Measurements from ENCODE around the gene ACAP1.
"Not testable (repeated sequence)": the region's sequence is repeated elsewhere in the genome, so short reads cannot be mapped to it uniquely, and the experiment has no call there.

ACAP1 gene

DNA sequence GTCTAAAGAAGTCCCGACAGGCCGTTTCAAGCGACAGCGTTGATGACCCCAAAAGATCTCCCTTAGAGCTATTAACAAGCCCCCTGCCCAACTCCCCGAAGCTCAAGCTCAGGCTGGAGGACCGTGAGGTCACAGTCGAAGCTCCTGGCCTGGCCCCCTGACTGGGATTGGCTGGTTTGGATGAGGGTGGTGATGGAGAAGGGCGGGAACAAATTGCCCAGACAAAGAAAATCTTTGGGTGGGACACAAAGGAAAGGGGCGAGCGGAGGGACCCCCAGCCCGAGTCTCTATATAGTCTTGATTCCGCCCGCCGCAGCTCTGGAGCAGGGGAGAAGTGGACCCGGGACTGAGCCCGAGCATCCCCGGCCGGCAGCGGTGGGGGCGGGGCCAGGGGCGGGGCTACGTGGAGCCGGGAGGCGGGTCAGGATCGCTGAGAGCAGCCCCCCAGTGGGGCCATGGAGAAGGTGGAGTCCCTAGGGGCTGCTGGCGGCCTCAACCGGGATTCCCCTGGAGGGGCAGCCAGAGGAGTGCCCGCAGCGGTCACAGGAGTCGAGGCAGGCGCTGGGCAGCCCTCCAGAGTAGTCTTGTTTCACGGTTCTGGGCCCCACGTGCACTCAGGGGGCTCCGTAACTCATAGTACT is 6.2 kb upstream of the ACAP1 start:
- H3K27me3 Mint-ChIP-seq (ENCODE audit: low read depth, poor library complexity), result peaks cover 4% of the 10 kb centered on the region
- peaks cover 47% of the 10 kb centered on the region for H3K4me1 Mint-ChIP-seq
- H3K27ac Mint-ChIP-seq, result peak overlapping the region; percentile 97
- no peaks in the 10 kb centered on the region for H3K9me3 Mint-ChIP-seq
- TF ChIP-seq, protein P1, sequence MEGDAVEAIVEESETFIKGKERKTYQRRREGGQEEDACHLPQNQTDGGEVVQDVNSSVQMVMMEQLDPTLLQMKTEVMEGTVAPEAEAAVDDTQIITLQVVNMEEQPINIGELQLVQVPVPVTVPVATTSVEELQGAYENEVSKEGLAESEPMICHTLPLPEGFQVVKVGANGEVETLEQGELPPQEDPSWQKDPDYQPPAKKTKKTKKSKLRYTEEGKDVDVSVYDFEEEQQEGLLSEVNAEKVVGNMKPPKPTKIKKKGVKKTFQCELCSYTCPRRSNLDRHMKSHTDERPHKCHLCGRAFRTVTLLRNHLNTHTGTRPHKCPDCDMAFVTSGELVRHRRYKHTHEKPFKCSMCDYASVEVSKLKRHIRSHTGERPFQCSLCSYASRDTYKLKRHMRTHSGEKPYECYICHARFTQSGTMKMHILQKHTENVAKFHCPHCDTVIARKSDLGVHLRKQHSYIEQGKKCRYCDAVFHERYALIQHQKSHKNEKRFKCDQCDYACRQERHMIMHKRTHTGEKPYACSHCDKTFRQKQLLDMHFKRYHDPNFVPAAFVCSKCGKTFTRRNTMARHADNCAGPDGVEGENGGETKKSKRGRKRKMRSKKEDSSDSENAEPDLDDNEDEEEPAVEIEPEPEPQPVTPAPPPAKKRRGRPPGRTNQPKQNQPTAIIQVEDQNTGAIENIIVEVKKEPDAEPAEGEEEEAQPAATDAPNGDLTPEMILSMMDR (IDR thresholded peaks at IDR 0.05), result no peak
- H3K4me3 Mint-ChIP-seq, result peak overlapping the region; percentile 99
- H3K36me3 Mint-ChIP-seq (ENCODE audit: low read depth), result no peaks in the 10 kb centered on the region
- DNase-seq, result peak; percentile 87

- Mint-ChIP-seq H3K27ac (peak overlapping the region; percentile 71), H3K36me3 (ENCODE audit: low read depth) (no peaks in the 10 kb centered on the region), H3K27me3 (ENCODE audit: low read depth, poor library complexity) (peaks cover 4% of the 10 kb centered on the region), H3K4me1 (peaks cover 52% of the 10 kb centered on the region), H3K4me3 (peak overlapping the region; percentile 99), H3K9me3 (no peaks in the 10 kb centered on the region)
- TF ChIP-seq, protein P1 (IDR thresholded peaks at IDR 0.05), result no peak
- DNase-seq, result no peak
These were observed 5.7 kb upstream of the ACAP1 start for GRCh38 chr17:7330638-7331015.

GRCh38 chr17:7332111-7332510 is 4.2 kb upstream of the ACAP1 start:
- Mint-ChIP-seq H3K4me3 (peak overlapping the region; percentile 59), H3K4me1 (peaks cover 64% of the 10 kb centered on the region), H3K27ac (peak overlapping the region; percentile 16), H3K27me3 (ENCODE audit: low read depth, poor library complexity) (peaks cover 4% of the 10 kb centered on the region), H3K9me3 (no peaks in the 10 kb centered on the region), H3K36me3 (ENCODE audit: low read depth) (no peaks in the 10 kb centered on the region)
- DNase-seq, result no peak
- TF ChIP-seq, protein P1 (IDR thresholded peaks at IDR 0.05), result no peak

DNA sequence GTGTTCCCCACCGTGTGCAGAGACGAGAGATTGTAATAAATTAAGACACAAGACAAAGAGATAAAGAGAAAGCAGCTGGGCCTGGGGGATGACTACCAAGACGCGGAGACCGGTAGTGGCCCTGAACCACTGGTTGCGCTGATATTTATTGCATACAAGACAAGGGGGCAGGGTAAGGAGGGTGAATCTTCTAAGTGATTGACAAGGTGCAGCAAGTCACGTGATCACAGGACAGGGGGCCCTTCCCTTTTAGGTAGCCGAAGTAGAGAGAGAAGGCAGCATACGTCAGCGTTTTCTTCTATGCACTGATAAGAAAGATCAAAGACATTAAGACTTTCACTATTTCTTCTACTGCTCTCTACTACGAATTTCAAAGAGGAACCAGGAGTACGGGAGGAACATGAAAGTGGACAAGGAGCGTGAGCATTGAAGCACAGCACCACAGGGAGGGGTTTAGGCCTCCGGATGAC is 3.7 kb upstream of the ACAP1 start:
- H3K36me3 Mint-ChIP-seq (ENCODE audit: low read depth); H3K9me3 Mint-ChIP-seq; H3K27me3 Mint-ChIP-seq (ENCODE audit: low read depth, poor library complexity); DNase-seq: not testable (repeated sequence)
- H3K4me3 Mint-ChIP-seq, result peak overlapping the region; percentile 59
- H3K27ac Mint-ChIP-seq, result peak overlapping the region; percentile 44
- H3K4me1 Mint-ChIP-seq, result peaks cover 66% of the 10 kb centered on the region

- Mint-ChIP-seq H3K36me3 (ENCODE audit: low read depth) (no peaks in the 10 kb centered on the region), H3K27me3 (ENCODE audit: low read depth, poor library complexity) (peaks cover 4% of the 10 kb centered on the region), H3K9me3 (no peaks in the 10 kb centered on the region), H3K27ac (peak overlapping the region; percentile 90), H3K4me1 (peaks cover 57% of the 10 kb centered on the region), H3K4me3 (no peak overlapping the region)
- no peak for DNase-seq
- TF ChIP-seq, protein P1 (IDR thresholded peaks at IDR 0.05), result no peak
These were observed 1.3 kb upstream of the ACAP1 start for GRCh38 chr17:7334938-7335538.

- not testable (repeated sequence) for H3K9me3 Mint-ChIP-seq
- peak overlapping the region; percentile 90 for H3K27ac Mint-ChIP-seq
- H3K4me1 Mint-ChIP-seq, result peaks cover 51% of the 10 kb centered on the region
These were observed 564 bp upstream of the ACAP1 start for GRCh38 chr17:7335765-7336164.

GRCh38 chr17:7337600-7337999 is 1.3 kb downstream of the ACAP1 start:
- not testable (repeated sequence) for DNase-seq; H3K27me3 Mint-ChIP-seq (ENCODE audit: low read depth, poor library complexity); H3K36me3 Mint-ChIP-seq (ENCODE audit: low read depth); H3K27ac Mint-ChIP-seq; H3K9me3 Mint-ChIP-seq; H3K4me3 Mint-ChIP-seq
- peaks cover 42% of the 10 kb centered on the region for H3K4me1 Mint-ChIP-seq

More at GRCh38 chr17:7335765-7336164, 564 bp upstream of the ACAP1 start:
- not testable (repeated sequence) for H3K4me3 Mint-ChIP-seq; H3K27me3 Mint-ChIP-seq (ENCODE audit: low read depth, poor library complexity); H3K36me3 Mint-ChIP-seq (ENCODE audit: low read depth); DNase-seq

Data from nephron progenitor cell (in vitro differentiated cells).